Measurements from ENCODE around the gene SPON1.

SPON1 gene

DNA sequence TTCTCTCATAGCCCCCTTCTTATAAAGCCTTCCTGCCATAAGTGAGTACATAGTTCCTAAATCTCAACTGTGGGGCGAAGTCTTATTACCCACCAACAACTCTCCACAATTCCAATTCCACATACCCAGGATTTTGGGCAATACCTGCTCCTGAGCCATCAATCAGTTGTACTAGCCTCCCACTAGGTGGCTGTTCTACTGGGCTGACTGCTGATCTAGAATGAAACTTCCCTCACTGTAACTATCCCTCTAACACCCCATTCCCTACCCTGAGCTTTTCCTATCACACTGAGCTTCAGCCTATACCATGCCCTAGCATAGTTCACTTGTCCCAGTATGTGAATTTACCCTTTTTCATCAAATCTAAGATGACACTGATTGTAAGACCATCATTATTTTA lies 344.0 kb downstream of the SPON1 start:
- H3K9ac ChIP-seq (ENCODE audit: low read length): no peak overlapping the region
- no peaks in the 10 kb centered on the region for H3K9me3 ChIP-seq (ENCODE audit: low read length)
- no peaks in the 10 kb centered on the region for H3K36me3 ChIP-seq (ENCODE audit: insufficient read depth, low read length)
- no peak overlapping the region for H3K4me3 ChIP-seq (ENCODE audit: low read depth in 1 of 2, low read length in 2 of 2)
- H3K27ac ChIP-seq (ENCODE audit: low read depth, low read length): no peak overlapping the region
- H3K27me3 ChIP-seq (ENCODE audit: control insufficient read depth in 1 of 2, insufficient read depth in 2 of 2, low read length in 2 of 2): no peaks in the 10 kb centered on the region
- peaks cover 20% of the 10 kb centered on the region for H3K4me1 ChIP-seq (ENCODE audit: insufficient read depth, low read length)

DNA sequence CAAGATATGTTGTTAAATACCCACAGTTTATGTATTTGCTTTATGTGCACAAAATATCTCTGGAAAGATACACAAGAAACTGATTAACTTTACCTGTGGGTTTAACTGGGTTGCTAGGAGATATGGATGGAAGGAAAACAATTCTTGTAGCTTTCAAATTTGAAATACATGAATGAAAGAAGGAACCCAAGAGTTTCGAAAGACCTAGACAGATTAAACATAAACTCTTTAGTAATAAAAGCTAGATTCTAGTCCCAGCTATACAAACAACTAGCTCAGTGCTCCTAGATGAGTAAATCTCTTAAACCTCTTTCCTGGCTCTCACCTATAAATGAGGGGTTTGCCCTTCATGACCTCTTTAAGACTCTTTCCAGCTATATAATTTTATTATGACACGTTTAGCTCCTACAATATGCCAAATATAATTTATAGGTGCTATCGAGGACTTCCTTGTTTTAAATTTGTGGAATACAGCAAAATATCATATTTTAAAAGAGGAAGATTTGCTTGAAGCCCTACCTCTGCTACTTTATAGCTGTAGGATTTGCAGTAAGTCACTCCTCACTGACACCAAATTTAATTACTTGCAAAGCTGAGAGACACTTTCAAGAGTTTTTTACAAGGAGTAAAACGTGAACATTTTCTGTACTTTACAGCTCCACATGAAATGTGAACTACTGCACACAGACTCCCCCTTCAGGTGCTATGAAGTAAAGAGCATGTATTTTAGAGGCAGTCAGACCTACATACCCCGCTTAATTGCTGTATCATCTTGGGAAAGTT lies 345.8 kb downstream of the SPON1 start:
- Histone ChIP-seq H3K4me3 (ENCODE audit: low read depth in 1 of 2, low read length in 2 of 2) (no peak overlapping the region), H3K4me1 (ENCODE audit: insufficient read depth, low read length) (peaks cover 27% of the 10 kb centered on the region), H3K9me3 (ENCODE audit: low read length) (no peaks in the 10 kb centered on the region), H3K9ac (ENCODE audit: low read length) (no peak overlapping the region), H3K27ac (ENCODE audit: low read depth, low read length) (no peak overlapping the region), H3K27me3 (ENCODE audit: control insufficient read depth in 1 of 2, insufficient read depth in 2 of 2, low read length in 2 of 2) (no peaks in the 10 kb centered on the region), H3K36me3 (ENCODE audit: insufficient read depth, low read length) (no peaks in the 10 kb centered on the region)

DNA sequence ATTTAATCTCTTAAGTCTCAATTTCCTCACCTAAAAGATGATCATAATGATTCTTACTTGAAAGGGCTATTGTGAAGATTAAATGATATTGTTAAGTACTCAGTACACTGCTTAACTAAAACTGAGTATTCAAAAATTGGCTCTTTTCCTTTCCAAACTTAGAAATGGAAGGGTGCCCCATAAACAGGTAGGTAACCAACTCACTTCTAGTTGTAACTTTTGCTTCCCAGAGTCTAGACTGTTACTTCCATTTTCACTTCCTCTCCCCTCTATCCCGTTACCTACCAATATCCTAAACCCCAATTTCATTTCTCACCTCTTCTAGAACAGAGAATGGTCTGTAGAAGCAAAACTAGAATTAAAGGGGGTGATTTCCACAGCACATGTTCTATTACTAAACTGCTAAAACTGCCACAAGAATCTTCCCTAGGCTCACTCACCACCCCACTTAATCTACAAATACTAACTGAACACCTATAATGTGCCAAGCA lies 346.4 kb downstream of the SPON1 start:
- H3K4me1 ChIP-seq (ENCODE audit: insufficient read depth, low read length): peaks cover 33% of the 10 kb centered on the region
- no peaks in the 10 kb centered on the region for H3K36me3 ChIP-seq (ENCODE audit: insufficient read depth, low read length)
- H3K9me3 ChIP-seq (ENCODE audit: low read length): no peaks in the 10 kb centered on the region
- H3K4me3 ChIP-seq (ENCODE audit: low read depth in 1 of 2, low read length in 2 of 2): no peak overlapping the region
- H3K9ac ChIP-seq (ENCODE audit: low read length): no peak overlapping the region
- H3K27me3 ChIP-seq (ENCODE audit: control insufficient read depth in 1 of 2, insufficient read depth in 2 of 2, low read length in 2 of 2): no peaks in the 10 kb centered on the region
- no peak overlapping the region for H3K27ac ChIP-seq (ENCODE audit: low read depth, low read length)

DNA sequence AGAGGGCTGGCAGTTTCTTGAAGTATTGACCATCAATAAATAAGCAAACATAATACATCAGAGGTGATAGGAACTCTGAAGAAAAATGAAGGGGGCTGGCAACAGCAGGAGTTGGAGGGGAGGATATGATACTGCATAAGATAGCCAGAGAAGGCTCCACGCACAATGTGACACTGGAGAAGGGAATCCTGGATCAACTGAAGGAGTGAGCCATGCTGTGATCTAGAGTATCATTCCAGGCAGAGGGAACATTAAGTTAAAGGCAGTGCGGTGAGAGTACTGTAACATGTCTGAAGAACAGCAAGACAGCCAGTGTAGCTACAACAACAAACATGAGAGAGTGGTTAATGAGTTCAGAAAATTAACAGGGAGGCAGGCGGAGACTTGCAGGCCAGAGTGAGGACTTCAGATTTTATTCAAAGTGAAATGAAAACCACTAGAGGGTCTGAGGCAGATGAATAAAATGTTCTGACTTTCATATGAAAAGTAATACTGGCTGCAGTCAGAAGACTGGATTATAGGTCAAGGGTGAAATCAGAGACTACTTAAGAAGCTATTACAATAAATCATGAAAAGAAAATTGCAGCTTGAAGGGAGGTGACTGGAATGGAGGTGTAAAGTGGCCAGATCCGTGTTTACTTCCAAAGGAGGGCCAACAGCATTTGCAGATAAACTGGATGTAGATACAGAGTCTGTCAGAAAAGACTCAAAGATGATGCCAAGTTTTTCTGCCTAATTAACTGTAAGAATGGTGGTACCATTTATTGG lies 347.1 kb downstream of the SPON1 start:
- Histone ChIP-seq H3K27me3 (ENCODE audit: control insufficient read depth in 1 of 2, insufficient read depth in 2 of 2, low read length in 2 of 2) (no peaks in the 10 kb centered on the region), H3K9me3 (ENCODE audit: low read length) (no peaks in the 10 kb centered on the region), H3K4me3 (ENCODE audit: low read depth in 1 of 2, low read length in 2 of 2) (no peak overlapping the region), H3K9ac (ENCODE audit: low read length) (no peak overlapping the region), H3K4me1 (ENCODE audit: insufficient read depth, low read length) (peaks cover 35% of the 10 kb centered on the region), H3K36me3 (ENCODE audit: insufficient read depth, low read length) (no peaks in the 10 kb centered on the region), H3K27ac (ENCODE audit: low read depth, low read length) (no peak overlapping the region)

DNA sequence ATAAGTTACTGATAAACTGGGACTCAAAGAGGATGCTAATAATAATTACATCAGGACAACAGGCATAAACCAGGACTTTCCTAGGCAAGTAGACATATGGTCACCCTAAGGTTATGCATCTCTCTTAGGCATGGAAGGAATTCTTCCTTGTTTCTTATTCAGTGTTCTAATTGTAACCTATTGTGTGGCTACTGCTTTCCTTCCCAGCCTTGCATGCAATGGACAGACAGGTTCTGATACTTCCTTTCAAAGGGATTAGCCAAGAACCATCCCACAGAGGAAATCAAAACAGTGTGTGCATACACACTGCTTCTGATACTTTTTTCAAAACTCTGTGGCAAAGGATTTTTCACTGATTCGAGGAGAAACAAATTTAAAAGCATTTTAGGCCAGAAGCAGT lies 348.2 kb downstream of the SPON1 start:
- H3K4me1 ChIP-seq (ENCODE audit: insufficient read depth, low read length): peaks cover 40% of the 10 kb centered on the region

DNA sequence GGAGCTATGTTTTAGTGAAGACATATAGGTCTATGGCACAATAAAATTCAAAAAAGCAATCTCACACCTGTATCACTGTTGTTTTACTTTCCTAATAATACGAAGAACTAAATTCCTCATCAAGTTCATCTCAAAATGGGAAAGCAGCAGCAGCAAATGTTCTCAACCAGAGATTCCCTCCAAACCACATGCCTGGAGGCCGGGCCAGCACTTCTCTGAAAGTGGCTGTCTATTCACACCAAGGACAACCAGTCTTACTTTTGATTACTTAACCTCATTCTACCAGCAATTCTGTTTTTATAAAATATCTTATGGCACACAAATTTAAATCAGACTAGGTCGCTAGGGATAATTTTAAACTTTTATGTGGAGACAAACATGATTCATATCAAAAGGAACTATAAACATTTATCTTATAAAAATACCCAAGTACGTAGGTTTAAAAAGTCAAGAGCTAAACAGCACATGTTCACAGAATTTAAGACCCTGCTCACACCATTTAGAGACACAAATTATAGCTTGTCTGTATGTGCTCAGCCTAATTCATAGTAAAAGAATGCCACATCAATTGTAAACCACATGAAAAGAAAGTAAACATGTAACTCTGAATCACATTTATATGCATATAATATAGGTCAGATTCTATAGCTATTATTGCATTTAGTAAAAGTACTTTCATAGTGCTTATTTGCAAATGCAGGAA lies 350.4 kb downstream of the SPON1 start:
- Histone ChIP-seq H3K9ac (ENCODE audit: low read length) (no peak overlapping the region), H3K27me3 (ENCODE audit: control insufficient read depth in 1 of 2, insufficient read depth in 2 of 2, low read length in 2 of 2) (no peaks in the 10 kb centered on the region), H3K36me3 (ENCODE audit: insufficient read depth, low read length) (no peaks in the 10 kb centered on the region), H3K4me1 (ENCODE audit: insufficient read depth, low read length) (peaks cover 40% of the 10 kb centered on the region), H3K4me3 (ENCODE audit: low read depth in 1 of 2, low read length in 2 of 2) (no peak overlapping the region), H3K9me3 (ENCODE audit: low read length) (no peaks in the 10 kb centered on the region), H3K27ac (ENCODE audit: low read depth, low read length) (no peak overlapping the region)

More for the DNA sequence above, 348.2 kb downstream of the SPON1 start:
- no peak overlapping the region for H3K4me3 ChIP-seq (ENCODE audit: low read depth in 1 of 2, low read length in 2 of 2)
- H3K9ac ChIP-seq (ENCODE audit: low read length): no peak overlapping the region
- H3K36me3 ChIP-seq (ENCODE audit: insufficient read depth, low read length): no peaks in the 10 kb centered on the region
- H3K27me3 ChIP-seq (ENCODE audit: control insufficient read depth in 1 of 2, insufficient read depth in 2 of 2, low read length in 2 of 2): no peaks in the 10 kb centered on the region
- no peaks in the 10 kb centered on the region for H3K9me3 ChIP-seq (ENCODE audit: low read length)
- H3K27ac ChIP-seq (ENCODE audit: low read depth, low read length): no peak overlapping the region

DNA sequence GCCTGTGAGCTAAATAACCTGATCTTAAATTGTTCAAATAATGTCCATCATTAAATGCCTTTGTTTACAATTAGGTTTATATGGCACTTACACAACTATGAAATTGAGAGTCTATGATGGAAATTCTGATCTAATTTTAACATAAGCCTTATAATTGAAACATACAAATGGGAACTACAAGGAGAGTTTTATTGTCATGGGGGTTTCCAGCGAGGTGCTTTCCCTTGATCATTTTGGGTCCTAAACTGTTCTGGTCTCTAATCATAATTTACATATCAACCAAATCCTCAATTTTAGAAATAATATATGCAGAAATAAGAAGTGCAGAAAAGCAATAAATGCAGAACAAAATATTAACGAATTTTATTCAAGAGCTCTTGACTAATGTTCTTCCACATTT lies 351.6 kb downstream of the SPON1 start:
- H3K36me3 ChIP-seq (ENCODE audit: insufficient read depth, low read length): no peaks in the 10 kb centered on the region
- no peak overlapping the region for H3K9ac ChIP-seq (ENCODE audit: low read length)
- no peak overlapping the region for H3K4me3 ChIP-seq (ENCODE audit: low read depth in 1 of 2, low read length in 2 of 2)
- H3K27ac ChIP-seq (ENCODE audit: low read depth, low read length): no peak overlapping the region
- H3K4me1 ChIP-seq (ENCODE audit: insufficient read depth, low read length): peaks cover 29% of the 10 kb centered on the region
- H3K9me3 ChIP-seq (ENCODE audit: low read length): no peaks in the 10 kb centered on the region
- H3K27me3 ChIP-seq (ENCODE audit: control insufficient read depth in 1 of 2, insufficient read depth in 2 of 2, low read length in 2 of 2): no peaks in the 10 kb centered on the region

DNA sequence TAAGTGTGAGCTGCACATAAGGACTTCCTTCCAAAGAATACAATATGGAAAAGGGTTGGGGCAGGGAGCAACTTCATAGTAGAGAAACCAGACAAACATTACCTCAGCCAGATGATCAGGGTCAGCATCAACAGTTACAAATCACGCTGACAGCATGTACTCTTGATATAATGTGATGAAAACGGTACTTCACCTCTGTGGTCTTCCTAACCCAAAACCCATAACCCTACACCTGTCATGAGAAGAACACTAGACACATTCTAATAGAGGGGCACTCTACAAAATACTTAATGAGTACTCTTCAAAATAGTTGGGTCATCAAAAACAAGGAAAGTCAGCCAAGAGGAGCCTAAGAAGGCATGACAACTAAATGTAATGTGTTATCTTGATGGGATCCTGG lies 352.6 kb downstream of the SPON1 start:
- Histone ChIP-seq H3K36me3 (ENCODE audit: insufficient read depth, low read length) (no peaks in the 10 kb centered on the region), H3K9me3 (ENCODE audit: low read length) (no peaks in the 10 kb centered on the region), H3K27me3 (ENCODE audit: control insufficient read depth in 1 of 2, insufficient read depth in 2 of 2, low read length in 2 of 2) (no peaks in the 10 kb centered on the region), H3K27ac (ENCODE audit: low read depth, low read length) (no peak overlapping the region), H3K4me3 (ENCODE audit: low read depth in 1 of 2, low read length in 2 of 2) (no peak overlapping the region), H3K9ac (ENCODE audit: low read length) (no peak overlapping the region), H3K4me1 (ENCODE audit: insufficient read depth, low read length) (peaks cover 25% of the 10 kb centered on the region)

All from muscle layer of colon (tissue), 2 donors.